ENCODE measurements around the gene PCF11. TPM values are rescaled to one million over a fixed set of nuclear protein-coding genes. Genes with fewer than 3 reads are reported as not detected.
A peak's percentile ranks its signal among the peaks of the same experiment; 100 is the strongest.

PCF11 gene
- total RNA-seq, 2 experiments from 2014 or later = 80.1 to 98.8 TPM

DNA sequence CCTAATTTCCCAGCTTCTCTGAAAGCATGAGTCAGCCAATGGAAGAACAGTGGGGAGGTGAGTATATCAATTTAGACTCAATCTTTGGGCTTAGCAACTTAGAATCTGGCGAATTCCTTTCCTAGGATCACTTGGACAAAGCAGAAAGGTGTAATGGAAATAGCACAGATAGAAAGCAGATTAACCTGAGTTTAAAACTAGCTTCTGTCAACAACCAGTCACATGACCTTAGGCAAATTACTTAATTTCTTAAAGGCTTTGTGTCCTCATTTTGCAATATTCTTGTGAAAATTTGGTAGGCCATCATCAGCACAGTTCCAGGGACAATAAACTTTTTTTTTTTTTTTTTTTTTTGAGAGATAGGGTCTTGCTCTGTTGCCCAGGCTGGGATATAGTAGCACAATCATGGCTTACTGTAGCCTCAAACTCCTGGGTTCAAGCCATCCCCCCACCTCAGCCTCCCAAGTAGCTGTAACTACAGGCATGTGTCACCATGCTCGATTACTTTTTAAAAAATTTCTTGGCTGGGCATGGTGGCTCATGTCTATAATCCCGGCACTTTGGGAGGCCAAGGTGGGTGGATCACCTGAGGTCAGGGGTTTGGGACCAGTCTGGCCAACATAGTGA lies 40.8 kb upstream of the PCF11 start:
- Histone ChIP-seq H3K79me2 (ENCODE audit: insufficient read depth, low read depth, low read length) (no peaks in the 10 kb centered on the region), H3K4me1 (ENCODE audit: insufficient read depth, low read length, poor library complexity, severe bottlenecking) (peaks cover 40% of the 10 kb centered on the region), H3K9me2 (ENCODE audit: insufficient read depth, low read length) (no peaks in the 10 kb centered on the region), H3K4me2 (ENCODE audit: low read length) (no peak overlapping the region; the same call in none of the 2 replicates), H3K27ac (ENCODE audit: low read depth, low read length, poor library complexity, severe bottlenecking) (no peak overlapping the region), H3K36me3 (ENCODE audit: insufficient read depth, low read length) (no peaks in the 10 kb centered on the region), H2AFZ (ENCODE audit: low read length) (peak overlapping the region; percentile 70), H3K9me3 (ENCODE audit: low read length) (no peaks in the 10 kb centered on the region), H3K4me3 (ENCODE audit: low read depth, low read length, poor library complexity, severe bottlenecking) (no peak overlapping the region), H4K20me1 (ENCODE audit: insufficient read depth, low read length) (no peaks in the 10 kb centered on the region)
- no TSS peak for BruUV-seq (replicated peaks)
- no peak for DNase-seq (ENCODE audit: low spot score)
- TF ChIP-seq, protein P1, sequence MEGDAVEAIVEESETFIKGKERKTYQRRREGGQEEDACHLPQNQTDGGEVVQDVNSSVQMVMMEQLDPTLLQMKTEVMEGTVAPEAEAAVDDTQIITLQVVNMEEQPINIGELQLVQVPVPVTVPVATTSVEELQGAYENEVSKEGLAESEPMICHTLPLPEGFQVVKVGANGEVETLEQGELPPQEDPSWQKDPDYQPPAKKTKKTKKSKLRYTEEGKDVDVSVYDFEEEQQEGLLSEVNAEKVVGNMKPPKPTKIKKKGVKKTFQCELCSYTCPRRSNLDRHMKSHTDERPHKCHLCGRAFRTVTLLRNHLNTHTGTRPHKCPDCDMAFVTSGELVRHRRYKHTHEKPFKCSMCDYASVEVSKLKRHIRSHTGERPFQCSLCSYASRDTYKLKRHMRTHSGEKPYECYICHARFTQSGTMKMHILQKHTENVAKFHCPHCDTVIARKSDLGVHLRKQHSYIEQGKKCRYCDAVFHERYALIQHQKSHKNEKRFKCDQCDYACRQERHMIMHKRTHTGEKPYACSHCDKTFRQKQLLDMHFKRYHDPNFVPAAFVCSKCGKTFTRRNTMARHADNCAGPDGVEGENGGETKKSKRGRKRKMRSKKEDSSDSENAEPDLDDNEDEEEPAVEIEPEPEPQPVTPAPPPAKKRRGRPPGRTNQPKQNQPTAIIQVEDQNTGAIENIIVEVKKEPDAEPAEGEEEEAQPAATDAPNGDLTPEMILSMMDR (conservative IDR thresholded peaks at IDR 0.05; ENCODE audit: low read length) = no peak
- no peak for TF ChIP-seq EZH2phosphoT487 (IDR thresholded peaks at IDR 0.05; ENCODE audit: borderline replicate concordance, low read depth, low read length)
- intact Hi-C loops (cut with micrococcal nuclease; ENCODE audit: unreplicated experiment) = no loop called here
- ChIA-PET CTCF (ENCODE audit: unreplicated experiment) (interaction anchor here (1.4 kb wide), 1 partner anchor 11 kb away, joined by 4 read pairs; no protein-coding TSS in a partner anchor), POLR2A (interaction anchor here (0.6 to 2.1 kb wide), 10 partner anchors 8 to 1112 kb away, joined by 3 to 9 read pairs (median 4); no protein-coding TSS in a partner anchor)

DNA sequence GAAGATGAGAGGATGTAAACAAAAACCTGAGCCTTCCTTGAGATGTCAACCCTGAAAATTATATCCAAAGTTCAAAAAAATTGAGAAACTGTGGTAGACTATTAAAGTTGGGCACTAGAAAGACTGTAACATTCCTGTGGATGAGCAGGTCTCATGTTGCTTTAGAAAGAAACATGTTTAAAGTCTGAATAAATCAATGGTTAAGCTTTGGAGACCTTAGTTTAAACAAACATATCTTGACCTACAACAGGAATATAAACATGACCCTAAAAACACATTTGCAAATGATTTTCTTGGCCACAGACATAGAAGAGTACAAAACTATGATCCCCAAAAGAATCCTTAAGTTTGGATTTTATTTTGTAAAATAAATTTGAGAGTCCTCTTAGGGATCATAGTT lies 38.1 kb upstream of the PCF11 start:
- Histone ChIP-seq H3K4me2 (ENCODE audit: low read length) (0 out of 2 replicates have a peak overlapping the region, but pooled peaks have one; percentile 13), H3K4me3 (ENCODE audit: low read depth, low read length, poor library complexity, severe bottlenecking) (no peak overlapping the region), H3K4me1 (ENCODE audit: insufficient read depth, low read length, poor library complexity, severe bottlenecking) (peaks cover 40% of the 10 kb centered on the region), H3K36me3 (ENCODE audit: insufficient read depth, low read length) (no peaks in the 10 kb centered on the region), H4K20me1 (ENCODE audit: insufficient read depth, low read length) (no peaks in the 10 kb centered on the region), H3K9me2 (ENCODE audit: insufficient read depth, low read length) (no peaks in the 10 kb centered on the region), H3K9me3 (ENCODE audit: low read length) (no peaks in the 10 kb centered on the region), H3K27ac (ENCODE audit: low read depth, low read length, poor library complexity, severe bottlenecking) (no peak overlapping the region), H3K79me2 (ENCODE audit: insufficient read depth, low read depth, low read length) (no peaks in the 10 kb centered on the region), H2AFZ (ENCODE audit: low read length) (peak overlapping the region; percentile 63)
- no peak for DNase-seq (ENCODE audit: low spot score)
- TF ChIP-seq, protein P1 (conservative IDR thresholded peaks at IDR 0.05; ENCODE audit: low read length) = no peak
- no peak for TF ChIP-seq EZH2phosphoT487 (IDR thresholded peaks at IDR 0.05; ENCODE audit: borderline replicate concordance, low read depth, low read length)
- CTCF ChIA-PET (ENCODE audit: unreplicated experiment) = no interaction called here
- intact Hi-C loops (cut with micrococcal nuclease; ENCODE audit: unreplicated experiment) = no loop called here
- no TSS peak for BruUV-seq (replicated peaks)
- POLR2A ChIA-PET = interaction anchor here (0.9 to 1.9 kb wide), 9 partner anchors 9 to 106 kb away, joined by 3 to 7 read pairs (median 4); no protein-coding TSS in a partner anchor

DNA sequence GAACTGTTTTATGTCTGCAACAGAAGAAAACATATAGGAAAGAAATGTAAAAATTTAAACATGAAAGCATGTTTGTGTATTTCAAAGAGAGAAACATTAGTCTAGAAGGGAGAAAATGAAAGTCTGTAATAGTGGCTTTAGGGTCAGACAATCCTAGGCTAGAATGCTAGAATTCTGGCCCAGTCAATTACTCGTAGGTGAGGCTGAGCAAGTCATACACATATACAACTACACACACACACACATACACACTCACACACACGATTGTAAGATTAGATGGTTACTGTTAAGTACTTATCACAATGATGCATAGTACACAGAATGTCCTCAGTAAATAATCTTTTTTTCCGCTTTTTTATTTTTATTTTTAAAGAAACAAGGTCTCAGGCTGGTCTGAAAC lies 37.7 kb upstream of the PCF11 start:
- Histone ChIP-seq H3K27ac (ENCODE audit: low read depth, low read length, poor library complexity, severe bottlenecking) (no peak overlapping the region), H3K79me2 (ENCODE audit: insufficient read depth, low read depth, low read length) (no peaks in the 10 kb centered on the region), H3K9me2 (ENCODE audit: insufficient read depth, low read length) (no peaks in the 10 kb centered on the region), H3K4me2 (ENCODE audit: low read length) (0 out of 2 replicates have a peak overlapping the region, but pooled peaks have one; percentile 13), H3K9me3 (ENCODE audit: low read length) (no peaks in the 10 kb centered on the region), H3K36me3 (ENCODE audit: insufficient read depth, low read length) (no peaks in the 10 kb centered on the region), H2AFZ (ENCODE audit: low read length) (peak overlapping the region; percentile 63; the same call in 1 of the 2 replicates), H3K4me1 (ENCODE audit: insufficient read depth, low read length, poor library complexity, severe bottlenecking) (peaks cover 40% of the 10 kb centered on the region), H4K20me1 (ENCODE audit: insufficient read depth, low read length) (no peaks in the 10 kb centered on the region), H3K4me3 (ENCODE audit: low read depth, low read length, poor library complexity, severe bottlenecking) (no peak overlapping the region)
- CTCF ChIA-PET (ENCODE audit: unreplicated experiment) = no interaction called here
- no peak for TF ChIP-seq EZH2phosphoT487 (IDR thresholded peaks at IDR 0.05; ENCODE audit: borderline replicate concordance, low read depth, low read length)
- TF ChIP-seq, protein P1 (conservative IDR thresholded peaks at IDR 0.05; ENCODE audit: low read length) = no peak
- POLR2A ChIA-PET = interaction anchor here (1.0 to 1.9 kb wide), 4 partner anchors 8 to 35 kb away, joined by 3 to 7 read pairs (median 4); no protein-coding TSS in a partner anchor
- no TSS peak for BruUV-seq (replicated peaks)
- intact Hi-C loops (cut with micrococcal nuclease; ENCODE audit: unreplicated experiment) = no loop called here
- DNase-seq (ENCODE audit: low spot score) = no peak
